CD4-positive, alpha-beta T cell treated with Interleukin-10 for 1 hour (primary cell): ENCODE measurements around the gene RPS6KL1.

Experiments used
- DNase-seq: peaks from one replicate; pipeline ENCODE4 v3.0.0-alpha.2; 2020

RPS6KL1 gene

DNA sequence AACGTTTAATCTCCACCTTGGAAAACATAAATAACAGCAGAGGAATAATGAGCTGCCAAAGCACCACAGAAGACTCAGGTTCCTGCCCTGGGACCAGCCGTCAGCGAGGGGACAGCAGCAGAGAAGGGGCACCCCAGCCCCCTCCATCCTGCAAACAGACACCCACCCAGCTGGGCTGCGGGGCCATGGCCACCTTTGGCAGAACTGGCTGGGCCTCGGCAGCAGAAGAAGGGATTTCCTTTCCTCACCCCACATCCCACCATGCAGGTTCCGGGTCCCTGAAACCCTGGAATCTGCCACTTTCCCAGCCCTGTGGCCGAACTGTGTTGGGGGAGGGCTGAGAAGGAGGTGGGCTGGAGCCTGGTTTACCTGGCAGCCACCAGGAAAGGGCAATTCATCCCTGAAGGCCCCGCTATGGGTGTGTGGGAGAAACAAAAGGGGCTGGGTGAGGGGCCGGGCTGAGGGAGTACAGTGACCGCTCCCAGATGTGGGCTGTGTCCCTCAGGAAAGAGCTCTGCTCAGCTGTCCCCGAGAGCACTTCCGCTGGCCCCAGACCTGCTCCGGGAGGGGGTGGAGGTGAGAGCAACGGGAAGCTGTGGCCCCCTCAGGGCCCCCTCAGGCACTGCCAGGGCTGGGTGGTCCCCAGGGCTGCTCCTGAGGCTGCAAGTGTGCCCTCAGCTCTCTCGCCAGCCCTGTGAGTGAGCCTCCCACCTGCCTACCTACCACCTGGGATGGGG is 28.6 kb upstream of the RPS6KL1 start:
- DNase-seq: no peak

DNA sequence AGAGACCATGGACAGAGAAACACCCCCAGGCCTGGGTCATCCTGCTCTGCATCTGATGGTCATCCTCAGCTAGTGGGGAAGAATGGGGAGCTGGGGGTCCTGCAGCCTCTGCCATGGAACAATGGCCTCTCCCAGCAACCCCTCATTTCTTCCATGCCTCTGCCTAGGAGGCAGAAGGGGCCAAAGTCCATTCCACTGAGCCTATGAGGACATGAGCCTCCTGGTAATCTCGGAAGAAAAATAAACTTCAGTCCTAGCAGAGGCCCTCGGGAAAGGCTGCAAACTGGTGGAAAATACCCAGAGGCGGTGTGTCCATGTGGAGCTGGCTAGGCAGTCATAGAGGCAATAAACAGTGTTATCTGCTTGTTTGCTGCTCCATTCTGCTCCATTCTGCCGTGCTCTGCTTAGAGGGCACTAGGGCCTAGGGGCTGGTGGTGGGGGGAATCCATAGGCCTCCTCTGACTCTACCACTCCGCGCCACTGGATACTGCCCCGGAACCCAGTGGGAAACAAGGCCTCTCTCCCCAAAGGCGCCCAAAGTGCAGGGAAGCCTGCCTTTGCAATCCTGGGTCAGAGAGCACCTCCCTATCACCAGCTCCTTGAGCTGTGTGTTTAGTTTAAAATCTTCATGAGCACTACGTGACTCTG is 27.9 kb upstream of the RPS6KL1 start:
- DNase-seq: no peak

DNA sequence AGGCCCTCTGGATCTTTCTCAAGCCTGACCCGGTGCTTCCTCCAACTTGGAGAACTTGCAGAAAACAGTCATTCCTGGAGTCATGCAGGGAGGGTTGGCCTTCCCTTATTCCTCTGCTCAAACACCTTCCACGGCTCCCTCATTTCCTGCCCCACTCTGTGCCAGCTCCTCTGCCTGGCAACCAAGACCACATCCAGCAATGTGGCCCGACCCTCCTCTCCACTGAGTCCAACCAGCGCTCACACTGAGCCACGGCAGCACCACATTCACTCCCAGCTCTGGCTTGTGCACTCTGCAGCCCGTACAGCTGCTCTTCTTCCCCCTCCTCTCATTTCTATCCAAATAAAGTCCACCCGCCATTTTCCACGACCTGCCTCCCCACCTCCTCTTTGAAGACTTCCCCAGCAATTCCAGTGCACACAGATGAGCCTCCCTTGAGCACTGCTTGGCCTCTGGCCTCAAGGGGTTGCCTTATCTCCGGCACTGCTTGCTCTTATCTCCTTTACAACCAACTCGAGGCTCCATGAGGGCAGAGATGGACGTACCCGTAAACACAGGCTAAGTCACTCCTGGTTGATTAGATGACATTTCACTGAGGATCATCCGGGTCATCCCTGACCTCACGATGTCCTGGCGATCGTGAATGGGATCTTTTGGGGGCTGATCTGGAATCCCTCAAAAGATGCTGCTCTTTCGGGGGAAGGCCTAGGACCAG is 27.0 kb upstream of the RPS6KL1 start:
- DNase-seq: no peak

DNA sequence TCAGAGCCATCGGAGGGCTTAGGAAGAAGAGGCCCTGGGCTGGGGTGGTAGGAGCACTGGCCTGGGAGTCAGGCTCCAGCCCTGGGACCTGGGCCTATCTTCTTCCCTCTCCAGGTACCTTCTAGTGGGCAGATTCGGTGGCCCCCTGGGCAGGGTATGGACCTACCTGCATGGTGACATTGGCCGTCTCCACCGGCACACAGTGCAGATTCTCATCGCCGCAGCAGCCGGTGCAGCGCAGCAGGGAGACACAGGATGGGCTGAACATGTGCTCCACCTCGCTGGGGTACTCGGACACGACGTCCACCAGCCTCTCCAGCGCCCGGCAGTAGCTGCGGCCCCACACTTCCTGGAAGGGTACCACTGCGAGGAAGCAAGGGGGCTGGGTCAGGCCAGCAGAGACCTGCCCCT is 26.1 kb upstream of the RPS6KL1 start:
- DNase-seq: no peak

DNA sequence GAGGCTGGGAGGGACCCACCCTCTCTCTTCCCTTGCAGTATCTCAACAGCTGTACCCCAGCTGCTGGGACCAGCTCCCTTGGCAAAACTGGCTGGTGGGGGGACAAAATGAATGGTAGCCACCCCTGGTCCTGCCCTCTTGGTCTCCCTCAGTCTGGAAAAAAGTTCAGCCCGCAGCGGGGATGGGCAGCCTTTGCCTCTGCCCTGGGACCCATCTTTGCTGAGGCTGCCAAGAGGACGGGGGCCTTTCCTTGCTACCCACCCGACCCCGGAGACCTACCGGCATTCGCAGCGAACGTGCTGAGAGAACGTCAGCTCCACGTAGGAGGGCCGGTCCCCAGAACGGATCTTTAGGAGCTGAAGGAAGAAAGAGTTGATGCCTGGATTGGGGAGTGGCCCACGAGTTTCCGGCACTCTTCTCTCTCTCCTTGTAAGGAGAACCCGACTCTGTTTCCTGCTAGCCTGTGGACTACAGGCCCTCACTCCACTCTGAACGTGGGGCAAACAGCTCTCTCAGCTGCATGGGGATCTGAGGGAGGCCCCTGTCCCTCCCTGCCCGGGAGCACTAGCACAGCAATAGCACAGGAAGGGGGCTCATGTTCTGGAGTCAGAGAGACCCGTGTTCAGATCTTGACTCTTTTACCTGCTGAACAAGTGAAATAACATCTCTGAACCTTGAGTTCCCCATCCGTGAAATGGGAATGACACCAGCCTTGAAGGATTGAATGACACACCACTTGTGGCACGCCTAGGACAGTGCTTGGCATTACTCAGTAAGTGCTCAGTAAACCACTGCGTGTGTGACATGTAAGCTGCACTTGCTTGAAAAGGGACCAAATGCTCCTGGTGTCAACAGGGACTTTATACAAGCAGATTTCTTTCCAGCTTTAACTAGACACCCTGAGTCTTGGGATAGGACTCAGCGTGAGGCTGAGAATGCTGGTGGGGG is 25.4 kb upstream of the RPS6KL1 start:
- no peak for DNase-seq

DNA sequence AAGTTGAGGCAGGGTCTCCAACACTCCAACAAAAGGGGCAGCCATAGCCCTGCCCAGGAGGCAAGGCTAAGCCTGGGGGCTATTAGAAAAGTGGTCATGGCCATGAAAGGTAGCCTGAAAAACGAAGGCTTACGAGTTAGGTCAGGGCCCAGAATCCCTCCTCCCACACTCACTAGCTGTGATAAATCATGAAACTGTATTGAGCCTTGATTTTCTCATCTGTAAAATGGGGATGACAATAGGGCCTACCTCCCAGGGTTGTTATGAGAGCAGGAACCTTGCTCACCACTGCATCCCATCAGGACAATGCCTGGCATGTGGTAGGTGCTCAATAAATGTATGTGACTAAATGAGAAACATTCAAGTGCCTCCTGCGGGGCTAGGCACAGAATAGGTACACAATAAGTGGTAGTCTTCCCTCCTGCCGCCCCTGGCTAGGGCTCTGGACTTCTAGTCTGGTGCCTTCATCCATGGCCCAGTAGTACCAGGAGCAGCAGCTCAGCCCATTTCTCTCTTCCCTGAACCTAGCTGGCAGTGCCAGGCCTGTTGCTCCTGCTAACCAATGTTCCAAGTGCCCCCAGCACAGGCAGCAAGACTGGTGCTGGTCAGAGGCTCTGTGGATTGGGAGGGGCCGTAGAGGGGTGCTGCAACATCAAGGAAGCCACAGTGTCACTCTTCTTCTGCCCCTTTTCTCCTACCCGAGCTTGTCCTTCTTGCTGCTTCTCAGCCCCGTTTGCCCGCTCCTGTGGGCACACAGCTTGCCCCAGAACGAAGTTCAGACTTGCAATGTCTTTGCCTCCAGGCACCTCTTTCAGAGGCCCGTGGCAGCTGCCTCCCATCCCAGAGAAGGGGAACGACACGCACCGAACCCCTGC is 24.5 kb upstream of the RPS6KL1 start:
- DNase-seq: no peak

DNA sequence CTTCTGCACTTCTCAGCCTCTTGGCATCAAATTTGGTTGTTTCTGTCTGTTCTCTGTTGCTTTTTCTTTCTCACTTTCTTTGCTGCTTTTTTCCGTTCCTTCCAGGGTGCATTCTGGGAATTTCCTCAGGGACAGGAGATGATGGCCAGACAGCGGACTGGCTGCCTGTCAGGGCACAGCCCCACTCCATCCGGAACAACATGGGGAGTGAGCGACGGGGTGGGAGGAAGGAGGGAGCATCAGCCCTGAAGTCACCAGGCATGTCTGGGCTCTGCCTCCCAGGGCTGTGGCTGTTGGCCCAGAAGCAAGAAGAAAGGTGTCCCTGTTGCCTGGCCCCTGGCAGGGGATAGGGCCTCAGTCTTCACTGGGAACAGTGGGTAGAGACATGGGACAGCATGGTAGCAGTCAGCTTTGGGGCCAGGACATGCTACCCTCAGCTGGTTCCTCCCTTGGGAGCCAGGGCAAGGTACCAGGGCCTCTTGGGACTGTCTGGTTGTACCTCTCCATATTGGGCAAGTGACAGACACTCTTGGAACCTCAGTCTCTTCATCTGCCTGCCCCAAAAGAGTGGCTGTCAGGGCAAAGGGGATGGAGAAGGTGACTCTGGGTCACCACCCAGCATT is 23.7 kb upstream of the RPS6KL1 start:
- DNase-seq: no peak

DNA sequence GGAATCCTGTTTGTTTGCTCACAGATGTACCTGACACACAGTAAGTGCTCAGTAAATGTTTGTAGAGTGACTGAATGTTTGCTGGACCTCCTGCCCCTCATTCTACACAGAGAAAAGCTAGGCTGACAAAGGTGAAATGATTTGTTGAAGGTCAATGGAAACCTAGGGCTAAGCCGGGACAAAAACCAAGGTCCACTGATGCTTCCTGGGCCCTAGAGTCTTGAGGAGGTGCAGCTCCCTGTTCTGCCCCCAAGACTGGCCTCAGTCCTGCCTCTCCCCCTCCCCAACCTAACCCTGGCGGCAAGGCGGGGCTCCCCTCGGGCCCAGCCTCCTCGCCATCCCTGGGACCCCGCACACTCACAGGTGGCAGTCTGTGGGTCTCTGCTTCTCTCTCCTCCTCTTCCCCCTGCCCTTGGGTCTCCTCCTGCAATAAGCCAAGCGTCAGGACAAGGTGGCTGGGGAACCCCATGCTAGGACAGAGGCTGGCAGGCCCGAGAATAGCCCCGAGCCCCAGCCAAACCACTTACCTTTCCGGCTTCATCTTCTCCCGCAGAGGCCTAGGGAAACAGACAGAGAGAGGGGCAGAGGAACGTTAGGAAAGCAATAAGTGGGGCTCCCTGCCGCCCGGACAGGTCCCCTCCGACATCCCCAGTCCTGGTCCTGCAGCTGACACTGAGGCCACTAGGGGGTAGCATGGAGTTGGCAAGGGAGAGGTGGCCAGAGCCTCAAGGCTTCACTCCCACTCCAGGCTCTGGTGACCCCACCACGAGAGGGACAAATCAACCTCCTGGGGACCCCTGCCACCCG is 23.0 kb upstream of the RPS6KL1 start:
- DNase-seq: peak; percentile 79

DNA sequence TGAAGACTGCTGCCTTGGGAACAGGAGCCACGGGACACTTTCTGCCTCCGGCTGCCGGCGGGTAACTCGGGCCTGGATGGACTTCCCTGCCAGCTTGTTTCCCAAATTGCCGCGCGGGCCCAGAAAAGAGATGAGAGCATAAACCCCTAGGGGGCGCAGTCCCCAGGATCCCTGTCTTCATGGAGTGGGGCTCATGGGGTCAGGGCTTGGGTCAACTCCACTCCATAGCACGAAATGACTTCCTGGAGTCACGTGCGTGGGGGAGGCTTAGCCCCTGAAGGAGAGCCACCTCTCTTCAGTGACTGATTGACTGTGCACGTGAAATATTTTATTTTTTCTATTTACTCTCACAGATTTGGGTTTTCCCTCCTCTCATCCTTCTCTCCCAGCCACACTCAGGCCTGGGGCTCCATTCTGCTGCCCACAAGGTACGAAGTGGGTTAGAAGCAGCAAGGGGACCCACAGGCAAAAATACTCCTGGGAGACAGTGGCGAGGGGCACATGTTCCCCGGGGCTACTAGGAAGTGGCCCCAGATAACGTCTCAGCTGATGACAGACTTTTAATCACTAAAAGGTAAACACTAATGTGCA is 22.3 kb upstream of the RPS6KL1 start:
- DNase-seq: peak; percentile 21

DNA sequence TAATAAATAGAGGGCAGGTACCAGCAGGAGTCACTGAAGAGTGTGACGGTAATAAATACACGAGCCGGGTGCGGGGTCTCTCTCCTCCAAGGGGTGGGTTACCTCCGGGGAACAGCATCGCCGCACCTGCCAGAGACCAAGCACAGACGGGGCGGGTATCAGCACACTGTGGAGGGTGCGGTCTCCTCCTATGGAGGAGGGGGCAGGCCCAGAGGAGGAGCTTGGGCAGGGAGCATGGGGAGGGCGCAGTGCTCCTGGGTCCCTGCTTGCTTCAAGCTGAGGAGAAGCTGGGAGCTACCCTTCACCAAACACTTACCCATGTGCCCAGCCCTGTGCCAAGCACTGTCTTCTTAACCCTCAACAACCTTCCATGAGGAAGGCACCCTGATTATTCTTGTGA is 19.5 kb upstream of the RPS6KL1 start:
- DNase-seq: no peak

DNA sequence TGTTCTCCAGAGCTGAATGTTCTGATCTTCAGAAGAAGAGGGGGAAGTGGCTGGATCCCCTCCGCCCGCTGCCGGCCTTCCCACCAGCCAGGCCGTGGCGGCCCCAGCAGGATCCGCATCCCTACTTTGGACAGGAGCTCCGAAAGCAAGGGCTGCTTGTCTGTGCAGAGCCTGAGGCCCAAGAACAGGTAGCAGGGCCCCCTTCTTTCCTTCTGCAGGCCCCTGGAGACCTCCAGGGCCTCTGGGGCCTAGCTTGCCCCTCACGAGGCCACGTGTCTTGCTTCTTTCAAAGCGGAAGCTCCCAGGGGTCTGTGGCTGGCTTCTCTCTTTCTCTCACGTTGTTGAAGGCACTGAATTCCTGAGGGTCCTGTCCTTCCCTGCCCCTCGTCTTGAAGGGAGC is 19.1 kb upstream of the RPS6KL1 start:
- no peak for DNase-seq

DNA sequence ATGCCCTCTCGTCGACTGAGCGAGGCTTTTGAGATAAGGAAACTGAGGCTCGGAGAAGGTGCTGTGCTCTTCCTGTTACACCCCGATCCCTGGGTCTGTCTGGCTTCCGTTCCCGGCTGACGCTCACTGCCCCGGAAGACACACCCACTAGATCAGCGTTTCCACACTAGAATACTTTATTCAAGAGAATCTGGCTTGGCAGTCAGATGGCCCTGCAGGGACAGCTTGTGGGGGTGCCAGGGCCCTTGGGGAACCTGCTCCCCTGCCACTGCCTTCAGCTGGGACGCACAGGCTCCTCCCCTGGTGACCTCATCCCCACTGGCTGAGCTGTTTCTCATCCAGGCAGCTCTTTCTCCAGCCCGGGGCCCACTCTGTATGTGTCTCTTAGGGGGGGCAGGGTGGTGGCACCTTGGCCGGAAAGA is 18.6 kb upstream of the RPS6KL1 start:
- peak; percentile 59 for DNase-seq

DNA sequence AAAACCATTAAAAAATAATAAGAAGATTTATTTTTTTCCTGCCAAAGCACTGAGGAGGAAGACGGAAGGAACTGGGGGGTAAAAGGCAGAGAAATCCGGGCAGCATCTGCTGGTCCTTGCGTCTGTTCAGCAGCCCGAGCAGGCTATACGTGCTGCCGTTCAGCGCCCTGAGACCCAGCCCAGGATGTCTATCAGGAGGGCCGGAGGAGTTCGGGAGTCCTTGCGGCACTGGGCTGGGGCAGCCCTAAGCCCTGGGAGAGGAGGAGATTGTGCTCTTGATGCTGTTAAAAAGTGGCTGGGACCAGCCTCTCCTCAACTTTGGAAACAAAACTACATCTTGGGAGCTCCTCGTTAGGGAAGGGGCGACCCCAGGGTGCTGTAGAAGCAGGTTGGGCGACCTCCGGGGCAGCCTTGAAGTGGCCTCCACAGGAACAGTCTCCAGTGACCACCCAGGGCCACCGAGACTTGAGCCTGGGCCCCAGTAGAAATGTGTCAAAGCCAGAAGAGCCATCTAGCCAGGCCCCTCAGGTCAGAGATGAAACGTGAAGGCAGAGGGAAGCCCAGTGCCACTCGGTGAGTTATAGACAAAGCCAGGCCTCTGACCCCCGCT is 18.0 kb upstream of the RPS6KL1 start:
- DNase-seq: no peak

DNA sequence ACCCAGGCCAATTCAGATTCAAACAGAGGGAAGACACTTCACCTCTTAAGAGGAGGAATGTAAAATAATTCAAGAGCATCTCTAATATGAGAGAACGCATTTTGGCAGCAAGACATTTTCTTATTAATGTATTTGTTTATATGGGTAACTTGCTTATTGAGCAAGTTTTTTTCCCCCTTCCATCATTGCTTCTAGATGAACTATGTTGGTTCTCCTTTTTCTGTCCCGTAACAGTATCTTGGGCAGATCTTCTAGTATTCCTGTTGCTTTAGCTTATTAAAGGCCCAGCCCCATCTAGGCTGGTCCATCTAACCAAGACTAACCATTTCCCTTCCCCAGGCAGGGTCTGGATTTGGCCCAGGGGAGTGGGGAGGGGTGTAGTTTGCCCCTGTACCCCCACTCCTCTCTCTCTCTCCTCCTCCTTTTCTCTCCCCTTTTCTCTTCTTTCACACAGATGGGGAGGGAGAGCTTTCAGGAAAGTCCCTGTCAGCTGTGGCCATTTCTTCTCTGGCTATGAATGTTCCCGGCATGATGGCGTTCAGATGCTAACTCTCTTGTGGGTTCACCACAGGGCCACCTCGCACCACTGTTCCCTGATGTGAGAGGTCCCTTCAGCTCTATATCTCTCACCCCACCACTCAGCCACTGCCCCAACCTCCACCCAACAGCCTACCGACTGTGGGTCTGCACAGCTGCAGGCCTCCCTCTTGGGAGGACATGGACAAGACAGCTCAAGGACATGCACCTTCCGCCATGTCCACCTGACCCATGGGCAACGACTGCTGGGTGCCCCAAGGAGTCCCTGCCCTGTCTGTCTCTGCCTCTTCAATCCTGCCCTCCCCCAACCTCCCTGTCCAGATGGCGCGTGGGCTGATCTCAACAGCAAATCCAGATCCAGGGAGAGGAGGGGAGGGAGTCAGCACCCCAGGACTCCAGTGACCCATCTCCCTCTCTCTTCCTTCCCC is 15.8 kb upstream of the RPS6KL1 start:
- no peak for DNase-seq

DNA sequence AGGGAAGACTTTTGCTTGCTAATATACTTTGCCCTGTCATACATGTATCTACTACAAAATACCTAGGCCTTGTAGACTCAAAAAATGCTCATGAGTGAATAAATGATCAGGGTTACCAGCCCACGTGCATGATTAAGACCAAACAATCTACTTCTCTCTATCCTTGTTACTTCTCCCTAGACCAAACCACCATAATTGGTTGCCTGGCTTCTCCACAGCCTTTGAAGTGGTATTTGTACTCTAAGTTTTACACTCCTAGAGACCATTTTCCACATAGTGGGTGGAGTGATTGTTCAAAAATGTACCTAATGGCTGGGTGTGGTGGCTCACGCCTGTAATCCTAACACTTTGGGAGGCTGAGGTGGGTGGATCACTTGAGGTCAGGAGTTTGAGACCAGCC is 14.1 kb upstream of the RPS6KL1 start:
- no peak for DNase-seq

DNA sequence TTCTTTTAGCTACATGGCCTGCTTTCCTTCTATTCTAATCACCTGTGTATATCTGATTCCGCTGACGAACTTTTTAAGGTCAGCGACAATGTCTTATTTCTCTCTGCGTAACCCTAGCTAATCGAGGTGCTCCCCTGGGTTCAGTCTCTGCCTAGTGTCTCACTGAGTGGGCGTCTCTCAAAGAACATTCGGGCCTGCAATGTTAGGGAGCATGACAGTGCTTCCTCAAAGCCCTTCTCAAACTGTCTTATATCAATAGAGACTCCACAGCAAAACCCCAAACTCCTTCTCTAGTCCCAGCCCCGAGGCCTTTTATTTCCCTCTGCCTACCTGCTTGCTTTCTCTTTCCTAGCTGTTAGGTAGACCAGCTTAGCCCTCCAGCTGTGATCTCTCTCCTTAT is 13.7 kb upstream of the RPS6KL1 start:
- DNase-seq: no peak

DNA sequence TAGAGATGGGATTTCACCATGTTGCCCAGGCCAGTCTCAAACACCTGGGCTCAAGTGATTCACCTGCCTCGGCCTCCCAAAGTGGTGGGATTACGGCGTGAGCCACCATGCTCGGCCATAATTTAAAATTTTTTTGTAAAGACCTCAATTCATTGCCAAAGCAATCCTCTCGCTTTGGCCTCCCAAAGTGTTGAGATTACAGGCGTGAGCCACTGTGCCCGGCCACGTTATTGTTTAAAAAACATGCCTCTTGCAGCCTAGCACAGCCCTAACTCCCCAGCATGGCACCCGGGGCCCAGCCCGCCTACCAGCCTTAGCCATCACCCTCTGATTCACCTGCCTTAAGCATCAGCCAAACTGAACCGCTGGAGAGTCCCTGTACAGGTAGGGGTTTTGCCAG is 13.1 kb upstream of the RPS6KL1 start:
- no peak for DNase-seq

DNA sequence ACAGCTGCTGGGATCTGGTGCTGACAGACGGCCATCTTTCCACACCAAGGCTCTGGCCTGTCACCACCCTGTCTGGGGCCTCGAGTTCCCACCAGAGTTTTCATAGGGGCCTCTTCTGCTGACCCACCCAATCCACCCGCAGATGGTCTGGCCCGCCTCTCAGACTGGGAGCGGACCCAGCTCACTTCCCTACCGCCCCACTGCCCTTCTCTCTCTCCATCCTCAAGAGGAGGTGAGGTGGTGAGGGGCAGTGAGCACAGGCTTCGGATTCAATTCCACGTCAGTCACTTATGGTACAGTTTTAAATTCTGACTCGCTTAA is 12.3 kb upstream of the RPS6KL1 start:
- no peak for DNase-seq
